Central memory CD8-positive, alpha-beta T cell (primary cell): ENCODE measurements around the gene TMEM135.
A peak's percentile ranks its signal among the peaks of the same experiment; 100 is the strongest.

Experiments used
- ATAC-seq: fragments of 150-1000 bp; cut with Tn5 transposase; replicated peaks from 2 replicates; pipeline ENCODE4 v1.10.0; 2022; ENCODE audit warnings: mild to moderate bottlenecking, moderate FRiP score, moderate number of reproducible peaks; ENCODE audit not compliant: poor library complexity, severe bottlenecking; ENCODE audit errors: extremely low read depth
- DNase-seq, 2 donors: peaks; one replicate each; pipeline ENCODE4 v3.0.0; 2021; ENCODE audit warnings: low spot score in 2 of 2
- H3K27ac Mint-ChIP-seq: one replicate; pipeline ENCODE4 v1.8.0; 2022; ENCODE audit warnings: low read depth, mild to moderate bottlenecking, moderate library complexity, mixed read lengths
- H3K27me3 Mint-ChIP-seq: one replicate; pipeline ENCODE4 v1.8.0; 2022; ENCODE audit warnings: mixed read lengths
- H3K36me3 Mint-ChIP-seq: one replicate; pipeline ENCODE4 v1.8.0; 2022; ENCODE audit warnings: mild to moderate bottlenecking, moderate library complexity, mixed read lengths; ENCODE audit not compliant: insufficient read depth
- H3K4me1 Mint-ChIP-seq: one replicate; pipeline ENCODE4 v1.8.0; 2022; ENCODE audit warnings: mixed read lengths
- H3K4me3 Mint-ChIP-seq: one replicate; pipeline ENCODE4 v1.8.0; 2022; ENCODE audit warnings: mild to moderate bottlenecking, moderate library complexity, mixed read lengths
- H3K9me3 Mint-ChIP-seq: one replicate; pipeline ENCODE4 v1.8.0; 2022; ENCODE audit warnings: mixed read lengths

Gene TMEM135

DNA sequence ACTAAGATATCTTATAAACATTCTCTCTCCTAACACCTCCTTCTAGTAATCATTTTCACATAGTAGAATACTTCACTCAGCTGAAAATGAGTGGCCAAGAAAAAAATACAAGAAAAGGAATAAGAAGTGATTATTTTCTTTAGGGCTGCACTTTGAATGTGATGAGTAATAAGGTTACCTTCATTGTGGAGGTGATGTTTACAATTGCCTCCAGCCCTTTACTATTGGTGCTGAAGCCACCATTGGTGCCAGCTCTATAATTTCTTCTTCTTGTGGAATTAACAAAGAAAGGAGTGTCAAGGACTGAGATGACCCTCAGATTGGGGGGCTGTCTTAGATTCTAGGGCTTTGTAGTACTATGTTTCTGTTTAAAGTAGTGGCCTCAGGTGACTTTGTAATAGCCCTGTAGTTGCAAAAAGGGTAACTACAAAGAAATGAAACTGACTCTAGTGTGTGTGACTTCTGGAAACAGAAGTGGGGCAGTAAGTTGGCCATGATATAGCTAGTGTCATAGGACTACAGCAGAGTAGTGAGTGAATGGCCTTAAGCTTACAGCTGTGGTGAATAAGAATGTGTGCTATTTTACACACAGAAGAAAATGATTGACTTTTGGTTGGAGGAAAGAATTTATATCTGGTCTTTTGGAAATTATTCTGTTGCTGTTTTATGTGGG lies 287.2 kb downstream of the TMEM135 start:
- Mint-ChIP-seq H3K4me1 (no peaks in the 10 kb centered on the region), H3K27me3 (no peaks in the 10 kb centered on the region), H3K9me3 (peaks cover 4% of the 10 kb centered on the region), H3K36me3 (peaks cover 11% of the 10 kb centered on the region), H3K27ac (no peak overlapping the region), H3K4me3 (no peak overlapping the region)
- ATAC-seq (no peak), DNase-seq (no peak)

DNA sequence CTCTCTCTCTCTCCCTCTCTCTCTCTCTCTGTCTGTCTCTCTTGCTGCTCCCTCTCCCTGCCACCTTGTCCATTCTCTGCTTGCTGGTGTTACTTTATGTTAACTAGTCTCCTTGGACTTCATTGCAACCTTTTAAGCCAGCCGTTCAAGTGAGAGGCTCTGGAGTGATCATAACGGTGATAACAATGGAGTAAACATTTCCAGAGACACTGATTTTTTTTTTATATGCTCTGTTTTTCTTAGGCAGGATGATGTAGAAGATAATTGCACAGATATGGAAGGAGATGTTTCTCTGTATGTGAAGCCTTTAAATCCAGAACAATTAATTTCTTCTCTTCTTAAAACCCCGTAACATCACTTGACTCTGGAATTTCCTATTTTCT lies 287.7 kb downstream of the TMEM135 start:
- ATAC-seq (no peak), DNase-seq (no peak)
- Mint-ChIP-seq H3K4me1 (no peaks in the 10 kb centered on the region), H3K36me3 (peaks cover 11% of the 10 kb centered on the region), H3K27me3 (no peaks in the 10 kb centered on the region), H3K27ac (no peak overlapping the region), H3K9me3 (peaks cover 4% of the 10 kb centered on the region), H3K4me3 (no peak overlapping the region)

DNA sequence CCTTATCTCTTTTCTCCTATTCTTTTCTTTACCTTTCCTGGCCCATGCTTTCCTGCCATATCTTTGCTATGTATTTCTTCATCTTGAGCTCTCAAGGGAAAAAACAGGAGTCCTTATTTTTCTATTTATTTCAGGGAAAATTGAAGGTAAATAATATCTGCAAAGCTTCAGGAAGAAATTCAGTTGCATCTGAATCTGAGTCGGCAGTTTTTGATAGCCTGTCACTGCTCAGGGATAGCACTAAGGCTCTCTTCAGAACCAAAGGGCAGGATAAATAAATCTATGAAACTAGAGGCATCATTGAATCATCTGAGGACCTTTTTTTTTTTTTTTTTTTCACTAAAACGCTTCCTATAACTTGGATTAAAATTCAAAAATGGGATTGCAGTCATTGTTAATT lies 288.9 kb downstream of the TMEM135 start:
- H3K36me3 Mint-ChIP-seq, result peaks cover 13% of the 10 kb centered on the region

DNA sequence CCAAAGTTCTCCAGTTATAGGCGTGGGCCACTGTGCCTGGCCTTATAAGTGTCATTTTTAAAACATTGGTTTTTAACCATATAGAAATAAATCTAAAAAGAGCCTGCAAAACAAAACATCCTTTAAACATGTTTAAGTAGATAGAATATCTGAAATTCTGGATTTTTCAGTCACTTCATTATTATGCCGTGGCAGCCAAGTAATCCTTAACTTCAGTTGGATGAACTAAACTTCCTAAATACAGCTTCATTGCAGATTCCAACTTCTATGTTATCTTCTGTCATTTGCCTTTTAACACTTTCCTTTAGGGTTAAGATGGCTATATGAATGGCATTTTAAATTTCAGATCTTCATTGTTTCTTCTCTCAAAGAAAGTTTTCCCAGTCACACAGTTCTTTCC lies 291.4 kb downstream of the TMEM135 start:
- no peak for ATAC-seq
- Mint-ChIP-seq H3K27ac (no peak overlapping the region), H3K9me3 (peaks cover 4% of the 10 kb centered on the region)

More for the DNA sequence above, 288.9 kb downstream of the TMEM135 start:
- H3K27me3 Mint-ChIP-seq, result no peaks in the 10 kb centered on the region
- no peak overlapping the region for H3K27ac Mint-ChIP-seq
- H3K4me3 Mint-ChIP-seq, result no peak overlapping the region
- no peaks in the 10 kb centered on the region for H3K4me1 Mint-ChIP-seq
- no peak for ATAC-seq
- H3K9me3 Mint-ChIP-seq, result peaks cover 4% of the 10 kb centered on the region
- DNase-seq, result no peak

DNA sequence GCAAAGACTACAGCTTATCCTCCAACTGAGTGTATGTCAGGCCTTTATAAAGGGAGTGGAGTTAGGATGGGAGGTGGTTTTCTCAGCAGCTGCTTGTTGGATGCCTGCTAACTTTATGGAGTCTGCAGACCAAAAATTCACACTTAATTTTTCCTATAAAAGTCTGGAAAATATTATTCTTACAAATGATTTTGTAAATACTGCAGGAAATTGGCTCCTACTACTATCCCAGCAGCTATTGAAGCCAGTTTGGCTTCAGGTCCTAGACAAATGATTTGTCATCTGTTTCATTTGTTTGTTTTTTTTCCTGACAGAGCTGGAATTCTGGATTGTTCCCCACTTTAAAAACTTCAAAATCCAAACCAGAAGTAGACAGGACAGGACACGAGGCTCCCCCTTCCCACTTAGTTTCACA lies 292.5 kb downstream of the TMEM135 start:
- ATAC-seq (no peak), DNase-seq (no peak)
- H3K27me3 Mint-ChIP-seq, result no peaks in the 10 kb centered on the region
- H3K36me3 Mint-ChIP-seq, result peaks cover 10% of the 10 kb centered on the region
- no peak overlapping the region for H3K4me3 Mint-ChIP-seq
- no peaks in the 10 kb centered on the region for H3K4me1 Mint-ChIP-seq
- no peak overlapping the region for H3K27ac Mint-ChIP-seq
- H3K9me3 Mint-ChIP-seq, result peaks cover 4% of the 10 kb centered on the region

More for the DNA sequence above, 291.4 kb downstream of the TMEM135 start:
- no peaks in the 10 kb centered on the region for H3K27me3 Mint-ChIP-seq
- no peak for DNase-seq
- H3K4me1 Mint-ChIP-seq, result no peaks in the 10 kb centered on the region
- no peak overlapping the region for H3K4me3 Mint-ChIP-seq
- H3K36me3 Mint-ChIP-seq, result peaks cover 10% of the 10 kb centered on the region

DNA sequence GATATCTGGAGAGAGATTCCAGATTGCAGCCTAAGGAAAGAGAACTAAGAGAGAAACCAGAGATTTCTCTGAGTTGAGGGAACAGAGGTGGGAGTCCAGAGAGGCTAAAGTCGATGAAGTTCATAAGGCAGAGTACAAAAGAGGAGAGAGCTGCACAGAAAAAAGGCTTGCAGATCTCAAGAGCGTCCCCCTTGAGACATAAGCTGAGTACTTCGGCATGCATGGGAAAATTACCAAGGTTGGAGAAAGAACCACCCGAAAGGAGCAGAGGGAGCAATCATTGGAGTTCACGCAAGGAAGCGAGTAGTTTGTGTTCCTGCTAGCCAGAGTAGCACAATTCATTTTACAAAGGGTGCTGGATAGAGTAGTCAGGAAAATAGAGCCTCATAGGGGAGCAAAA lies 293.5 kb downstream of the TMEM135 start:
- no peaks in the 10 kb centered on the region for H3K4me1 Mint-ChIP-seq
- no peaks in the 10 kb centered on the region for H3K27me3 Mint-ChIP-seq
- H3K4me3 Mint-ChIP-seq, result no peak overlapping the region
- H3K27ac Mint-ChIP-seq, result no peak overlapping the region
- H3K36me3 Mint-ChIP-seq, result peaks cover 8% of the 10 kb centered on the region
- ATAC-seq (no peak), DNase-seq (no peak)
- H3K9me3 Mint-ChIP-seq, result peaks cover 4% of the 10 kb centered on the region

DNA sequence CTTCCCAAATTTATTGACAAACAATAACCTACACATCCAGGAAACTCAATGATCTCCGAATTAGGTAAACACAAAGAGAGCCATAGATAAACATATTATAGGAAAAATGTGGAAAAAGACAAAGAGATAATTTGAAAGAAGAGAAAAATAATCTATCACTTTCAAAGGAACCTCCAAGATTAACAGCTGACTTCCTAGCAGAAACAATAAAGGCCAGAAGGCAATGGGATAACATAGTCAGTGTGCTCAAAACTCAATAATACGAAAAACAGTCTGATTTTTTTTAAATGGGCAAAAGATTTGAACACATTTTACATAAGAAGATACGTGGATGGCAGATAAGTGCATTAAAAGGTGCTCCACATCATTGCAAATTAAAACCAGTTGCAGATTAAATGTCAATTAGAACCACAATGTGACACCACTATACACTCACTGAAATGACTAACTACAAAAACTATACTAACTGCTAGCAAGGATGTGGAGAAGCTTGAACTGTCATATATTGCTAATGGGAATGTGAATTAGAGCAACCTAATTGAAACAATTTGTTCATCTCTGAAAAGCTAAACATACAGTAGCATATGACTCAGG lies 300.4 kb downstream of the TMEM135 start:
- H3K4me1 Mint-ChIP-seq, result no peaks in the 10 kb centered on the region
- H3K27me3 Mint-ChIP-seq, result no peaks in the 10 kb centered on the region
- no peak overlapping the region for H3K27ac Mint-ChIP-seq
- H3K36me3 Mint-ChIP-seq, result no peaks in the 10 kb centered on the region
- DNase-seq, result no peak
- no peak for ATAC-seq
- H3K4me3 Mint-ChIP-seq, result no peak overlapping the region
- H3K9me3 Mint-ChIP-seq, result peaks cover 17% of the 10 kb centered on the region

DNA sequence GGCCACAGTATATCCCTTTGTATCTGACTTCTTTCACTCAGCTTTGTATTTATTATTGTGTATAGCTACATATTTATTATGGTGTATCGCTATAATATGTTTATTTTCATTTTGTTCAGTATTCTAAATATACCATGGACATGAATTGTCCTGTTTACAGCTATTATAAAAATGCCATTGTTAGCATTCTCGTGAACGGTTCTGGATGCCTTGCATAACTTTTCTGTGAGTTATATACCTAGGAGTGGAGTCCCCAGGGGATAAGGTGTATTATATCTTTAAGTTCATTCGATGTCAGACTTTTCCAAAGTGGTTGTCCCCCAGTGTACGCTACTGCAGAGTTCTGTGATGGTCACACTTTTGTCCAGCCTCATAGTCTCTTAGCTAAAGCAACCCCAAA lies 301.7 kb downstream of the TMEM135 start:
- H3K27me3 Mint-ChIP-seq, result no peaks in the 10 kb centered on the region
- DNase-seq (no peak), ATAC-seq (no peak)
- H3K9me3 Mint-ChIP-seq, result peaks cover 17% of the 10 kb centered on the region
- no peak overlapping the region for H3K4me3 Mint-ChIP-seq
- H3K36me3 Mint-ChIP-seq, result no peaks in the 10 kb centered on the region
- H3K27ac Mint-ChIP-seq, result no peak overlapping the region
- no peaks in the 10 kb centered on the region for H3K4me1 Mint-ChIP-seq

DNA sequence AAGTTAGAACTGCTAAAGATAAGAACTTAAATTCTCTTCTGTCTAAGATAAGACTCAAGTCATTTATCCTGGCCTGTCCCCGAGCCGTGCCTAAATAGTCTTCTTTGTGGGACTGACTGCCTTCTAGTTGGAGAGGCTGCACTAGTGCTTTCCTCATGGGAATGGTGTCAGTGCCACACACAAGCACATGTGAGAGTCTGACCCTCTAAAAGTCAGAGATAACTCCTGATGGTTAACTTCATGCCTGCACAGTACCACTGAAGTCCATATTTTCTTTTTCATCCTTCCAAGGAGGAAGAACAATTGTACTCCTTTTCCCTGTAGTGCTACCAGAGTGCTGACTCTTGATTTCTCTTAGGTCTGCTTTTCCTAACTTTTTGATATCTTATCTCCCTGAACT lies 309.7 kb downstream of the TMEM135 start:
- Mint-ChIP-seq H3K4me3 (no peak overlapping the region), H3K9me3 (no peaks in the 10 kb centered on the region), H3K4me1 (peaks cover 2% of the 10 kb centered on the region), H3K27me3 (no peaks in the 10 kb centered on the region), H3K27ac (no peak overlapping the region), H3K36me3 (no peaks in the 10 kb centered on the region)
- no peak for DNase-seq
- no peak for ATAC-seq

DNA sequence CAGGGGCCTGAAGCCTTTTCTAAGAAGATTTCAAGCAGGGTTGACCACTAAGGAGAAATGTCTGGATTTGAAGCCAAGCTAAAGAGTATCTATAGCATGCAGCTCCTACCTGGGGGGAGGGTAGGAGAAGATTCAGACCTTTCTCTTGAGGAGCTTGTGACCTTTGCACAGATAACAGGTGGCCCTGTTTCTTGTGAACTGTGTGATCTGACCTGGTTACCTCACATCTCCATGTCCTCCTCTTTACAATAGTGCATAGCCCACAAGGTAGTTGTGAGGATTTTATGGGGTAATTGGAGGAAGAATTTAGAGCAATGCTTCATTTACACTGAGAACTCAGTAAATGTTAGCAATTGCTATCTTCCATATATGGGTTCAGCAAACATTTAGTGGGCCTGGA lies 310.1 kb downstream of the TMEM135 start:
- DNase-seq (no peak), ATAC-seq (no peak)
- H3K9me3 Mint-ChIP-seq, result no peaks in the 10 kb centered on the region
- no peaks in the 10 kb centered on the region for H3K27me3 Mint-ChIP-seq
- no peak overlapping the region for H3K27ac Mint-ChIP-seq
- no peak overlapping the region for H3K4me3 Mint-ChIP-seq
- H3K4me1 Mint-ChIP-seq, result peaks cover 6% of the 10 kb centered on the region
- H3K36me3 Mint-ChIP-seq, result no peaks in the 10 kb centered on the region

DNA sequence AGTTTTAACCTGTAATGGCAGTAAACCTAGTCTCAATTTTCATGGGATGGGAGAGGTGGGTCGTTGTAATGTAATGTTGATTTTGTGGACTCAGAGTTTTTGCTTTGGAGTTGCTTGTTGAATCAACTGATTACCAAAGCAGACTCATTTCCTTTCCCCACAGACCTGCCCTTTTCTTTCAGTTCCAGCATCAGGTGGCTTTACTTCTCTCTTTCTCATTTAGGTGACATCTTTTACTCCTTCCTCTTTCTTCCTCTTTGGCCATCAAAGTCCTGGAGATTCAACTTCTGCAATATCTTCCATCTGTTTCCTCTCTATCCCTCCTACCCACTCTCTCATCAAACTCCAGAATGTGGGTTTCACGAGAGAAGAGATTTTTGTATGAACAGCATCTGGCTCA lies 313.9 kb downstream of the TMEM135 start:
- Mint-ChIP-seq H3K4me3 (no peak overlapping the region), H3K9me3 (no peaks in the 10 kb centered on the region), H3K27me3 (no peaks in the 10 kb centered on the region), H3K36me3 (no peaks in the 10 kb centered on the region), H3K4me1 (peaks cover 6% of the 10 kb centered on the region), H3K27ac (no peak overlapping the region)
- DNase-seq (no peak), ATAC-seq (no peak)

DNA sequence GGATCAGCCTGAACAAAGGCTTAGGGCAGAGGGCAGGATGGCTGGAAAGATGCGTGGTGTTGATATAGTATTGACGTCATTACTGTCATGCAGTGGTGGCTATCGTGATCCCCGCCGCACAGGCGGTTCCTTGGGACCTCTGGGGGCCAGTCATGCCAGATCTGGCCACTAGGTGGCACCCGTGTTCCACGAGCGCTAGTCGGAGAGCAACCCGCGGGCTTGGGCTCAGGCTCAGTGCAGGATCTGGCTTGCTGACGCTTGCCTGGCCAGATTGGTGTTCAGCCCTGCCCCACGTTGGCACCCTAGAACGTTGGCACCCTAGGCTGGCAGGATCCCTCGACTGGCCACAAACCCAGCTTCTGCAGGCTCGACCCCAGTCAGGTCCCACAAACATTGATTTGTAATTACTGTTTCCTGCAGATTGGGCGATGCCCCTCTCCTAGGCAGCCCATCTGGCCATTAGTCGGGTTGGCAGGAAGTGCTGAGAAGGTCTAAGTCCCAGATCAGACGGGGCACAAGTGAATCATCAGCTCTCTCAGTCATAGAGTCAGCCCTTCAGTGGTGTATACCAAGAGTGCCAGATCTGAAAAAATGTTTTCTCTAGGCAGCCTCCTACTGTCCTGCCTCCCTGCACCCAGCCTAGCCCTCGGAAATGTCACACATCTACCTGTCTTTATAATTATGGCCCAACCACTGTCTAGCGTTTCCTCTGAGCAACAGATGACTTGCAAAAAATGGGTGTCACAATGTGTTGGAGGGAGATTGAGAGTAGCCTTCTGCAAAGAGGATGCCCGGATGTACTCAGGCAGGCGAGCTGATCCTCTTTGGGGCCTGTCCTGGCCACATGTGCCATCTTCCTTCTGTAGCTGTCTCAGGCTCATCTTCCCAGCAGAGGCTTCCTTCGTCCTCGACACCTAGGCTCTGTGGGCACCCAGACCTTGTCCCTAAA lies 315.3 kb downstream of the TMEM135 start:
- Mint-ChIP-seq H3K4me1 (peaks cover 6% of the 10 kb centered on the region), H3K27ac (no peak overlapping the region), H3K36me3 (no peaks in the 10 kb centered on the region), H3K4me3 (no peak overlapping the region), H3K27me3 (no peaks in the 10 kb centered on the region), H3K9me3 (no peaks in the 10 kb centered on the region)
- ATAC-seq, result peak; percentile 75
- DNase-seq, result peak; percentile 68 to 75
